ENCODE results near the gene PLSCR5.

The PLSCR5 gene

DNA sequence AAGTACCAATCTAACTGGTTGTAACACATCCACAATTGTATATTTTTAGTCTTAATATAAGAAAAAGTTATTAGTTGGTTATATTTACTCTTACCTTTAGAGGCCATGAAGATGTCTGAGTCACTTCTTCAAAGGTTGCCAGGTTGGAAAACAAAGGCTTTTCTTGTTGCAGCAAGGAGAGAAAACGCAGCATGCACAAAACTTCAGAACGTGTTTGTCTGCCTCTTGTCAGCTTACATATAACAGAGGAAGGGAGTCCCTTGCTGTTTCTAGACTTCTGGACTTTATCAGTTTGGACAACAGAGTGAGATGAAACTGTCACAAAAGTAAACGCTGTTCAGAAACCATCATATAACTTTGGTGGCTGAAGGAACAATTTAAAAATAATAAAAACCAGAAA is at the start of gene PLSCR5:
Gene PLSCR5, minus strand, starts transcription at position 241 of the 400 bp plus-strand sequence. Its CDS starts 134 bp downstream, at position 107.
- no peaks in the 10 kb centered on the region for H3K9me3 Mint-ChIP-seq
- no peaks in the 10 kb centered on the region for H3K36me3 Mint-ChIP-seq (ENCODE audit: low read depth)
- ATAC-seq, result no peak
- no peak for DNase-seq
- no peaks in the 10 kb centered on the region for H3K4me1 Mint-ChIP-seq
- no peak within 1 kb of the TSS for H3K27ac Mint-ChIP-seq
- peaks cover 6% of the 10 kb centered on the region for H3K27me3 Mint-ChIP-seq
- no peak within 1 kb of the TSS for H3K4me3 Mint-ChIP-seq

DNA sequence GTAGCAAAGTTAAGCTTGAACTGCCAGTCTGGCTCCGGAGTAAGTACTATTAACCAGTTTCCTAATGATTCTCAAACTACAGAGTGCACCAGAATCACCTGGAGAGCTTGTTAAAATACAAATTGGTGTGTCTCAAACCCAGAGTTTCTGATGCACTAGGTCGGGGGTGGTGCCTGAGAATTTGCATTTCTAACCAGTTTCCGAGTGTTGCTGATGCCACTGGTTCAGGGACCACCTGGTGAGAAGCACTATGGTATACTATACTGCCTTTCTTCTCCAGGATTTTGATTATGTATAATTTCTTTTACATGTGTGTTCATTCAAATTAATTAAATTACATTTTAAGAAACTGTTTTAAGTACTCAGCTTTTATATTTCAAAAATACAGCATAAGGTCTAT is 48.8 kb upstream of the PLSCR5 start:
- no peak for ATAC-seq
- H3K27me3 Mint-ChIP-seq, result peaks cover 2% of the 10 kb centered on the region
- DNase-seq, result no peak
- H3K27ac Mint-ChIP-seq, result no peak overlapping the region
- H3K4me3 Mint-ChIP-seq, result no peak overlapping the region
- H3K9me3 Mint-ChIP-seq, result no peaks in the 10 kb centered on the region
- no peaks in the 10 kb centered on the region for H3K4me1 Mint-ChIP-seq
- no peaks in the 10 kb centered on the region for H3K36me3 Mint-ChIP-seq (ENCODE audit: low read depth)

- no peak for DNase-seq
- H3K9me3 Mint-ChIP-seq, result no peaks in the 10 kb centered on the region
- H3K27me3 Mint-ChIP-seq, result peaks cover 2% of the 10 kb centered on the region
- no peak overlapping the region for H3K4me3 Mint-ChIP-seq
- H3K4me1 Mint-ChIP-seq, result no peaks in the 10 kb centered on the region
- no peaks in the 10 kb centered on the region for H3K36me3 Mint-ChIP-seq (ENCODE audit: low read depth)
- no peak overlapping the region for H3K27ac Mint-ChIP-seq
- ATAC-seq, result no peak
These were observed 45.7 kb upstream of the PLSCR5 start for GRCh38 chr3:146650691-146651442.

GRCh38 chr3:146646261-146646660 is 41.1 kb upstream of the PLSCR5 start:
- no peak for DNase-seq
- Mint-ChIP-seq H3K27me3 (peaks cover 2% of the 10 kb centered on the region), H3K4me3 (no peak overlapping the region), H3K27ac (no peak overlapping the region), H3K4me1 (no peaks in the 10 kb centered on the region), H3K36me3 (ENCODE audit: low read depth) (no peaks in the 10 kb centered on the region), H3K9me3 (no peaks in the 10 kb centered on the region)
- no peak for ATAC-seq

DNA sequence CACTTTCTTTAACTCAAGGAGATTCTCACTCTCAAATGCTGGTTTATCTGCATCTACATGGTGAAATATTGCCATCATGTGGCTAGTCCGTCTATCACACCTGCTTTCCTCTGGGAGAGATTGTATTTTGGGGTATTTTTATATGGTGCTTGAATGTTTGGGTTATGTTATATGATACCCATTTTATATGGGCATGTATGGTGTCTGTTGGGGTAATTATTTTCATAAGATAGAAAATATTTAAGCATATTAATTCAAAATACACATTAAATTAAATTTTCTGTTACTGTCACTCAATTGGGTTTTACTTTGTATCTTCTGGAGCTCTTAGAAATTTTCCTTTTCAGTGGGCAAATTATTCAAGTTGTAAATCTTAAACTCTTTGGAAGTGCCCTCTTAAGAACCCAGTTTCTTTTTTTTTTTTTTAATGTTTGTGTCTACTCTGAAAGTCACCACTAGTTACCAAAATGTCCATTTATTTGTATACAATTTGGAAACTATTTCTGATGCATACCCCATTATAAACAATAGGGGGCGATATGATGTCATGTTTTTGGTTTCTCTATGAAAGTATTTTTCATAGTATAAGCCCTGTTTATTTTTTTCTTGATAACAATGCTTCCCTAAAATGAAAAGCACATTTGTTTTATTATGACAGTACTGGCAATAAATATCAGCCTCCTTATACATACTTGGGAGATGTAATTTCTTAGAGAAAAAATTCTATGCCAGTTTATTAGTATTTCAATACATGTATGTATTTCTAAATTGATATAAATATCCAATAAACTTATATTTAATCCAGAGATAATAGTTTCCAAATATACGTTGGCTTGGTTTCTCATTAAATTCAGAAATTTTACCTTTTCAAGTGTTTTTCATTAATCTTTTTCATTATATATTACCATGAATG is 36.1 kb upstream of the PLSCR5 start:
- no peaks in the 10 kb centered on the region for H3K4me1 Mint-ChIP-seq
- no peak overlapping the region for H3K4me3 Mint-ChIP-seq
- no peak for ATAC-seq
- no peaks in the 10 kb centered on the region for H3K27me3 Mint-ChIP-seq
- H3K36me3 Mint-ChIP-seq (ENCODE audit: low read depth), result no peaks in the 10 kb centered on the region
- no peaks in the 10 kb centered on the region for H3K9me3 Mint-ChIP-seq
- H3K27ac Mint-ChIP-seq, result no peak overlapping the region
- peak; percentile 4 for DNase-seq

GRCh38 chr3:146640361-146640760 is 35.2 kb upstream of the PLSCR5 start:
- Mint-ChIP-seq H3K36me3 (ENCODE audit: low read depth) (no peaks in the 10 kb centered on the region), H3K27ac (no peak overlapping the region), H3K4me3 (no peak overlapping the region), H3K4me1 (no peaks in the 10 kb centered on the region), H3K9me3 (no peaks in the 10 kb centered on the region), H3K27me3 (no peaks in the 10 kb centered on the region)
- ATAC-seq (no peak), DNase-seq (no peak)

GRCh38 chr3:146638718-146639117 is 33.6 kb upstream of the PLSCR5 start:
- H3K4me1 Mint-ChIP-seq, result no peaks in the 10 kb centered on the region
- H3K36me3 Mint-ChIP-seq (ENCODE audit: low read depth), result no peaks in the 10 kb centered on the region
- H3K9me3 Mint-ChIP-seq, result no peaks in the 10 kb centered on the region
- H3K4me3 Mint-ChIP-seq, result no peak overlapping the region
- DNase-seq, result no peak
- H3K27ac Mint-ChIP-seq, result no peak overlapping the region
- no peak for ATAC-seq
- H3K27me3 Mint-ChIP-seq, result no peaks in the 10 kb centered on the region

- Mint-ChIP-seq H3K27me3 (peaks cover 2% of the 10 kb centered on the region), H3K9me3 (no peaks in the 10 kb centered on the region), H3K4me3 (no peak overlapping the region), H3K36me3 (ENCODE audit: low read depth) (no peaks in the 10 kb centered on the region), H3K27ac (no peak overlapping the region), H3K4me1 (no peaks in the 10 kb centered on the region)
- ATAC-seq (no peak), DNase-seq (no peak)
These were observed 32.7 kb upstream of the PLSCR5 start for GRCh38 chr3:146637871-146638270.

- Mint-ChIP-seq H3K4me1 (no peaks in the 10 kb centered on the region), H3K27me3 (peaks cover 2% of the 10 kb centered on the region), H3K27ac (no peak overlapping the region), H3K36me3 (ENCODE audit: low read depth) (no peaks in the 10 kb centered on the region), H3K4me3 (no peak overlapping the region), H3K9me3 (no peaks in the 10 kb centered on the region)
- no peak for ATAC-seq
- DNase-seq, result no peak
These were observed 31.7 kb upstream of the PLSCR5 start for GRCh38 chr3:146636881-146637280.

DNA sequence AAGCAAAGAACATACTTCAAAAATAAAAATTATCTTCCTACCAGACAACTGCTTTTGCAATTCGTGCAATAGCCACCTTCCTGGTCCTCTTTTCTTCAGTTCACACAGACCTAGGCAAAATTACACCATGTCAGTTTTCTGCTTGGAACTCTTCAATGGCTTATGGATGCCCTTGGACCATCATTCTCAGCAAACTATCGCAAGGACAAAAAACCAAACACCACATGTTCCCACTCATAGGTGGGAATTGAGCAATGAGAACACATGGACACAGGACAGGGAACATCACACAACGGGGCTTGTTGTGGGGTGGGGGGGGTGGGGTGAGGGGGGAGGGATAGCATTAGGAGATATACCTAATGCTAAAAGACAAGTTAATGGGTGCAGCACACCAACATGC is 29.2 kb upstream of the PLSCR5 start:
- ATAC-seq, result no peak
- no peak for DNase-seq
- H3K4me3 Mint-ChIP-seq, result no peak overlapping the region
- H3K27ac Mint-ChIP-seq, result no peak overlapping the region
- H3K27me3 Mint-ChIP-seq, result peaks cover 6% of the 10 kb centered on the region
- H3K9me3 Mint-ChIP-seq, result no peaks in the 10 kb centered on the region
- no peaks in the 10 kb centered on the region for H3K4me1 Mint-ChIP-seq
- H3K36me3 Mint-ChIP-seq (ENCODE audit: low read depth), result no peaks in the 10 kb centered on the region

- no peak overlapping the region for H3K27ac Mint-ChIP-seq
- no peak for DNase-seq
These were observed 23.5 kb upstream of the PLSCR5 start for GRCh38 chr3:146628671-146629070.

GRCh38 chr3:146626403-146627122 is 21.4 kb upstream of the PLSCR5 start:
- no peak for ATAC-seq
- Mint-ChIP-seq H3K4me3 (no peak overlapping the region), H3K36me3 (ENCODE audit: low read depth) (no peaks in the 10 kb centered on the region), H3K9me3 (no peaks in the 10 kb centered on the region), H3K27me3 (peaks cover 9% of the 10 kb centered on the region), H3K4me1 (peaks cover 8% of the 10 kb centered on the region), H3K27ac (no peak overlapping the region)
- DNase-seq, result no peak

More at GRCh38 chr3:146628671-146629070, 23.5 kb upstream of the PLSCR5 start:
- peaks cover 8% of the 10 kb centered on the region for H3K4me1 Mint-ChIP-seq
- ATAC-seq, result no peak
- no peak overlapping the region for H3K4me3 Mint-ChIP-seq
- H3K36me3 Mint-ChIP-seq (ENCODE audit: low read depth), result no peaks in the 10 kb centered on the region
- peaks cover 6% of the 10 kb centered on the region for H3K27me3 Mint-ChIP-seq
- no peaks in the 10 kb centered on the region for H3K9me3 Mint-ChIP-seq

GRCh38 chr3:146625186-146625775 is 20.1 kb upstream of the PLSCR5 start:
- Mint-ChIP-seq H3K4me1 (peaks cover 8% of the 10 kb centered on the region), H3K9me3 (no peaks in the 10 kb centered on the region), H3K4me3 (peak overlapping the region; percentile 25), H3K27me3 (peaks cover 5% of the 10 kb centered on the region), H3K27ac (no peak overlapping the region), H3K36me3 (ENCODE audit: low read depth) (no peaks in the 10 kb centered on the region)
- ATAC-seq, result no peak
- DNase-seq, result no peak

DNA sequence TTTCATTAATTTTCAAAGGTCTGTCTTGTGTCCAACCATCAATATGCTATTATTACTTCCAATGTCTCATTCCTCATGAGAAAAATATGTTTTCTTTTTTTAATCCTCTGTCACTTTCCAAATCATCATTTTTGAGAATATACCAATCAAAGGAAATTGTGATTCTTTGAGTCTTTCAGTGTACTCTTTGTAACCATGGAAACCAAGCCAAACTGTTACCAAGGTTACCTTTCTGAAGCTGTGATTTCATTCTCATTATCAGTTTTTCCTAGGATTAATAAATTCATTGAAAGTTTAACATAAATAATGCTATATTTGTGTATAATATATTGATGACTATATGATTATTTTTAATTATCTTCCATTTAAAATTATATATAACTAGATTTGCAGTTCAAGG is 16.6 kb upstream of the PLSCR5 start:
- peaks cover 5% of the 10 kb centered on the region for H3K27me3 Mint-ChIP-seq
- no peak overlapping the region for H3K4me3 Mint-ChIP-seq
- peaks cover 8% of the 10 kb centered on the region for H3K4me1 Mint-ChIP-seq
- H3K9me3 Mint-ChIP-seq, result no peaks in the 10 kb centered on the region
- no peak overlapping the region for H3K27ac Mint-ChIP-seq
- DNase-seq, result no peak
- ATAC-seq, result no peak
- no peaks in the 10 kb centered on the region for H3K36me3 Mint-ChIP-seq (ENCODE audit: low read depth)
